PFSK-1 (cell line): Measurements from ENCODE around the gene FGF8.

Source experiments
- FOXP2 ChIP-seq: optimal IDR thresholded peaks from 2 replicates; pipeline ENCODE3; 2011; ENCODE audit warnings: borderline replicate concordance, control low read depth, inconsistent platforms; ENCODE audit not compliant: insufficient read depth; ENCODE audit errors: extremely low read length, extremely low read depth
- POLR2AphosphoS5 ChIP-seq: IDR thresholded peaks from 2 replicates; pipeline ENCODE4 v1.6.1; 2012; ENCODE audit warnings: low read depth, mild to moderate bottlenecking, control low read depth, low read length, moderate library complexity
- REST ChIP-seq, 2 experiments: IDR thresholded peaks; 2 replicates each; pipeline versions ENCODE4 v1.6.1 to v1.8.0; 2011 to 2012; ENCODE audit warnings: low read depth in 2 of 2, low read length in 2 of 2, control low read depth in 1 of 2, inconsistent platforms in 1 of 2, mild to moderate bottlenecking in 1 of 2, moderate library complexity in 1 of 2; ENCODE audit not compliant: insufficient read depth in 1 of 2
- SIN3A ChIP-seq: IDR thresholded peaks from 2 replicates; pipeline ENCODE4 v1.6.1; 2012; ENCODE audit warnings: mild to moderate bottlenecking, low read length, moderate library complexity, borderline replicate concordance; ENCODE audit not compliant: insufficient read depth
- TAF1 ChIP-seq: IDR thresholded peaks from 2 replicates; pipeline ENCODE4 v1.6.1; 2012; ENCODE audit warnings: low read length, control low read depth, borderline replicate concordance; ENCODE audit not compliant: insufficient read depth

Gene FGF8

GRCh38 chr10:101732096-101732495, 43.8 kb downstream of the FGF8 start:
- TF ChIP-seq POLR2AphosphoS5, result no peak

- TF ChIP-seq TAF1, result no peak
- TF ChIP-seq POLR2AphosphoS5, result no peak
- TF ChIP-seq SIN3A, result no peak
- no peak for TF ChIP-seq REST (IDR thresholded peaks at IDR 0.05; ENCODE audit: insufficient read depth in 1 of 2, low read depth in 2 of 2, low read length in 2 of 2)
- no peak for TF ChIP-seq FOXP2
Observed at GRCh38 chr10:101726115-101726387, 49.9 kb downstream of the FGF8 start.

GRCh38 chr10:101725296-101726114, 50.4 kb downstream of the FGF8 start:
- TF ChIP-seq REST (IDR thresholded peaks at IDR 0.05; ENCODE audit: insufficient read depth in 1 of 2, low read depth in 2 of 2, low read length in 2 of 2) (no peak), SIN3A (no peak), FOXP2 (no peak), POLR2AphosphoS5 (no peak), TAF1 (no peak)

DNA sequence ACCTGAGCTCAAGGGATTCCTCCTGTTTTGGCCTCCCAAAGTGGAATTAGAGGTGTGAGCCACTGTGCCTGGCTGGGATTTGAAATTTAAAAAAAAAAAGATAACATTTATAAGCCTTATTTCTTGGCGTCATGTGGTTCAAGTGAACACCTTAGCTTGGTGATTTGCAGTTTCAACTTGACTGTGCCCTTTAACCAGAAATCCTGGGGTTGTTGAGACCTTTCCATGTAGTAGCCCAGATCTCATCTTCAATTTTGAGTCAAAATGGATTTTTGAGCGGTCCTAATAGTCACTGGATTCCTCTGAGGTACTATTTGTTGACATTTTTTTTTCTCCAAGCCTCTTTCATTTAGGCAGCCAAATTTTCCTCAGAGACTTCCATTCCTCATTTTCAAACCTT, 51.5 kb downstream of the FGF8 start:
- TF ChIP-seq TAF1 (no peak), POLR2AphosphoS5 (no peak), SIN3A (no peak), REST (IDR thresholded peaks at IDR 0.05; ENCODE audit: insufficient read depth in 1 of 2, low read depth in 2 of 2, low read length in 2 of 2) (no peak), FOXP2 (no peak)

- TF ChIP-seq TAF1 (no peak), FOXP2 (no peak), REST (IDR thresholded peaks at IDR 0.05; ENCODE audit: insufficient read depth in 1 of 2, low read depth in 2 of 2, low read length in 2 of 2) (no peak), SIN3A (no peak), POLR2AphosphoS5 (no peak)
Observed at GRCh38 chr10:101723176-101723575, 52.7 kb downstream of the FGF8 start.
